B cell (primary cell): ENCODE measurements around the gene NKX2-2. TPM values are rescaled to one million over a fixed set of nuclear protein-coding genes. Genes with fewer than 3 reads are reported as not detected.

Experiments used
- ATAC-seq: fragments of 200-7000 bp; cut with Tn5 transposase; one replicate; pipeline ENCODE4 v1.10.0; 2021; ENCODE audit warnings: low read depth, mild to moderate bottlenecking, moderate number of reproducible peaks, moderate library complexity
- CTCF ChIA-PET: fragments of 350-600 bp; sonication (Branson Sonifier 250); formaldehyde crosslinking; loops from one replicate; lab custom pipeline; 2021; ENCODE audit warnings: antibody characterized with exemption, inconsistent platforms; lab: Charles Lee
- POLR2A ChIA-PET: fragments of 350-600 bp; sonication (Branson Sonifier 250); formaldehyde crosslinking; loops from one replicate; lab custom pipeline; 2021; ENCODE audit warnings: antibody characterized with exemption; lab: Charles Lee
- DNase-seq: peaks from one replicate; pipeline ENCODE4 v3.0.0; 2013
- H2AFZ ChIP-seq: 2 replicates; pipeline ENCODE4 v1.6.1; 2012; ENCODE audit warnings: mild to moderate bottlenecking, low read depth, low read length; ENCODE audit not compliant: insufficient read depth, poor library complexity, severe bottlenecking
- H3K27ac ChIP-seq, 2 donors: 1 replicate in 1 of 2; 2 replicates in 1 of 2; pipeline ENCODE4 v1.5.1; 2012 to 2013; ENCODE audit warnings: low read length in 2 of 2, mild to moderate bottlenecking in 2 of 2, moderate library complexity in 1 of 2
- H3K27me3 ChIP-seq, 4 experiments: fragments of 200-600 bp in 1 of 4; sonication (generic) in 1 of 4; replicated peaks in 1 of 4; 1 replicate in 2 of 4; 2 replicates in 2 of 4; pipeline versions ENCODE4 v1.6.1 to v1.7.0; 2013 to 2016; ENCODE audit warnings: low read length in 3 of 4, mild to moderate bottlenecking in 2 of 4, mixed read lengths in 1 of 4, moderate library complexity in 1 of 4; ENCODE audit not compliant: insufficient read depth in 4 of 4, control insufficient read depth in 3 of 4; ENCODE audit errors: control extremely low read depth in 1 of 4
- H3K36me3 ChIP-seq, 2 experiments: replicated peaks in 1 of 2; 1 replicate in 1 of 2; 2 replicates in 1 of 2; pipeline versions ENCODE4 v1.6.1 to v1.7.1; 2013; ENCODE audit warnings: low read length in 1 of 2; ENCODE audit not compliant: insufficient read depth in 2 of 2, control insufficient read depth in 1 of 2; ENCODE audit errors: control extremely low read depth in 1 of 2, extremely low read depth in 1 of 2
- H3K4me1 ChIP-seq, 2 donors: fragments of 200-600 bp in 1 of 2; sonication (generic) in 1 of 2; 1 replicate in 1 of 2; 2 replicates in 1 of 2; pipeline versions ENCODE4 v1.5.1 to v1.6.1; 2013 to 2017; ENCODE audit warnings: low read length in 2 of 2; ENCODE audit not compliant: control insufficient read depth in 2 of 2, insufficient read depth in 2 of 2
- H3K4me2 ChIP-seq: replicated peaks from 2 replicates; pipeline ENCODE3; 2012; ENCODE audit warnings: mild to moderate bottlenecking, low read depth, low read length; ENCODE audit not compliant: poor library complexity, severe bottlenecking
- H3K4me3 ChIP-seq, 5 experiments: fragments of 200-600 bp in 1 of 5; sonication (generic) in 1 of 5; 1 replicate in 3 of 5; 2 replicates in 2 of 5; pipeline versions ENCODE4 v1.5.1 to v1.7.0; 2011 to 2016; ENCODE audit warnings: low read length in 4 of 5, mild to moderate bottlenecking in 4 of 5, low read depth in 2 of 5, control low read depth in 1 of 5, moderate library complexity in 1 of 5; ENCODE audit not compliant: insufficient read depth in 1 of 5; ENCODE audit errors: control extremely low read depth in 1 of 5, extremely low read depth in 1 of 5
- H3K79me2 ChIP-seq: fragments of 200-600 bp; sonication (generic); one replicate; pipeline ENCODE4 v1.6.0; 2016; ENCODE audit warnings: low read length; ENCODE audit not compliant: control insufficient read depth, insufficient read depth
- H3K9ac ChIP-seq: fragments of 200-600 bp; sonication (generic); 2 replicates; pipeline ENCODE4 v1.6.1; 2017; ENCODE audit warnings: mild to moderate bottlenecking, low read length, moderate library complexity
- H3K9me3 ChIP-seq, 3 donors: one replicate each; pipeline versions ENCODE4 v1.6.1 to v1.7.1; 2013; ENCODE audit warnings: low read length in 2 of 3; ENCODE audit not compliant: control insufficient read depth in 2 of 3, insufficient read depth in 1 of 3; ENCODE audit errors: control extremely low read depth in 1 of 3
- H4K20me1 ChIP-seq: 2 replicates; pipeline ENCODE4 v1.6.0; 2012; ENCODE audit warnings: mild to moderate bottlenecking, low read length; ENCODE audit not compliant: insufficient read depth, control insufficient read depth, poor library complexity, severe bottlenecking
- H3K27ac Mint-ChIP-seq: one replicate; pipeline ENCODE4 v1.8.0; 2021; ENCODE audit warnings: mixed read lengths
- H3K27me3 Mint-ChIP-seq: one replicate; pipeline ENCODE4 v1.8.0; 2021; ENCODE audit warnings: mixed read lengths
- H3K4me1 Mint-ChIP-seq: one replicate; pipeline ENCODE4 v1.8.0; 2021; ENCODE audit warnings: mixed read lengths
- H3K4me3 Mint-ChIP-seq: one replicate; pipeline ENCODE4 v1.8.0; 2021; ENCODE audit warnings: mixed read lengths
- H3K9me3 Mint-ChIP-seq: one replicate; pipeline ENCODE4 v1.8.0; 2022; ENCODE audit warnings: mixed read lengths; ENCODE audit not compliant: insufficient read depth
- EZH2 ChIP-seq: IDR thresholded peaks from 2 replicates; pipeline ENCODE4 v1.6.1; 2012; ENCODE audit warnings: borderline replicate concordance, low read depth, mild to moderate bottlenecking, moderate library complexity, low read length; ENCODE audit not compliant: insufficient read depth, poor library complexity, severe bottlenecking
- WGBS: methylation state at CpG from one replicate; pipeline ENCODE4 v1.1.5; 2013; ENCODE audit warnings: missing lambda C conversion rate; ENCODE audit not compliant: insufficient coverage; 5-methylcytosine and 5-hydroxymethylcytosine counted together
- intact Hi-C: fragments of 100-400 bp; cut with micrococcal nuclease; formaldehyde crosslinking; loops from one replicate; pipeline ENCODE4 v1.10.0; 2022
- polyA plus RNA-seq: library from polyadenylated mRNA; depleted of rRNA; stranded (reverse); fragments of >200 nt; gene quantifications from 2 replicates; pipeline ENCODE4 v1.2.3, GENCODE V29; 2012
- total RNA-seq, 2 donors: library from RNA; stranded (reverse); fragments of 120-200 nt in 1 of 2; gene quantifications; 1 replicate in 1 of 2; 2 replicates in 1 of 2; pipeline versions ENCODE4 v1.2.3 to v1.2.4, GENCODE V29; 2013 to 2022
- TF ChIP-seq, protein P1 (sequence below): fragments of 200-600 bp; IDR thresholded peaks from one replicate; pipeline ENCODE4 v1.8.0; 2022; ENCODE audit warnings: antibody characterized with exemption, mild to moderate bottlenecking

NKX2-2 gene
- total and polyA plus RNA-seq, 2 donors (not counting 1 experiment from before 2014, with no cell fraction given) = not detected

DNA sequence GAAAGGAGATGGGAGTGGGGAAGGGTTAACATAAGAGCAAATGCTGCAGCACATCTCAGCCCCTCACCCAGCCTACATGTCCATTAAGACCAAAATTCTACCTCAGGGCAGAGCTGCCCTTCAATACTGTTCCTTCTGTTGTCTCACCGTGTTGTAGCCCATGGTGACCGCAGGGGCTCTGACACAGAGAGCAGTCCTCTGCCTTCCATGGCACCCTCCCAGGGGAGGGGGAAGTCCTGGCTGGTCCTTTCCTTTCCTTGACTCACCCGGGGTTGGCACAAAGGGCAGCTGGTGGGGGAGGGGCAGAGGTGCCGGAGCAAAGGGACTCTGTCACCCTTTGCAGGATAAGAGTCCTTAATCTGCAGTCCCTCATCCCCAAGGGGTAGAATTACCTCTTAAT, 15.2 kb downstream of the NKX2-2 start:
- DNase-seq = no peak
- Histone ChIP-seq H2AFZ (no peak overlapping the region), H3K4me2 (no peak overlapping the region), H3K36me3 (no peaks in the 10 kb centered on the region), H3K27me3 (peaks cover 0 to 13% (median 3%) of the 10 kb centered on the region in 4 experiments), H3K9me3 (no peaks in the 10 kb centered on the region), H4K20me1 (no peaks in the 10 kb centered on the region), H3K4me1 (no peaks in the 10 kb centered on the region), H3K79me2 (no peaks in the 10 kb centered on the region), H3K27ac (no peak overlapping the region), H3K4me3 (no peak overlapping the region), H3K9ac (no peak overlapping the region)
- intact Hi-C loops = no loop called here
- Mint-ChIP-seq H3K9me3 (no peaks in the 10 kb centered on the region), H3K27me3 (peaks cover 36% of the 10 kb centered on the region), H3K4me3 (no peak overlapping the region), H3K4me1 (no peaks in the 10 kb centered on the region), H3K27ac (no peak overlapping the region)
- 100% methylated on average over 1 of the region's 4 CpGs for WGBS
- ATAC-seq = no peak
- no peak for TF ChIP-seq EZH2
- TF ChIP-seq, protein P1, sequence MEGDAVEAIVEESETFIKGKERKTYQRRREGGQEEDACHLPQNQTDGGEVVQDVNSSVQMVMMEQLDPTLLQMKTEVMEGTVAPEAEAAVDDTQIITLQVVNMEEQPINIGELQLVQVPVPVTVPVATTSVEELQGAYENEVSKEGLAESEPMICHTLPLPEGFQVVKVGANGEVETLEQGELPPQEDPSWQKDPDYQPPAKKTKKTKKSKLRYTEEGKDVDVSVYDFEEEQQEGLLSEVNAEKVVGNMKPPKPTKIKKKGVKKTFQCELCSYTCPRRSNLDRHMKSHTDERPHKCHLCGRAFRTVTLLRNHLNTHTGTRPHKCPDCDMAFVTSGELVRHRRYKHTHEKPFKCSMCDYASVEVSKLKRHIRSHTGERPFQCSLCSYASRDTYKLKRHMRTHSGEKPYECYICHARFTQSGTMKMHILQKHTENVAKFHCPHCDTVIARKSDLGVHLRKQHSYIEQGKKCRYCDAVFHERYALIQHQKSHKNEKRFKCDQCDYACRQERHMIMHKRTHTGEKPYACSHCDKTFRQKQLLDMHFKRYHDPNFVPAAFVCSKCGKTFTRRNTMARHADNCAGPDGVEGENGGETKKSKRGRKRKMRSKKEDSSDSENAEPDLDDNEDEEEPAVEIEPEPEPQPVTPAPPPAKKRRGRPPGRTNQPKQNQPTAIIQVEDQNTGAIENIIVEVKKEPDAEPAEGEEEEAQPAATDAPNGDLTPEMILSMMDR = no peak
- POLR2A ChIA-PET = no interaction called here
- CTCF ChIA-PET = interaction anchor here (2.1 kb wide), 1 partner anchor 639 kb away, joined by 5 read pairs; no protein-coding TSS in a partner anchor

GRCh38 chr20:21498195-21498594, 15.7 kb downstream of the NKX2-2 start:
- no peak overlapping the region for H2AFZ ChIP-seq
- H3K27me3 ChIP-seq = peaks cover 0 to 13% (median 3%) of the 10 kb centered on the region in 4 experiments
- no peaks in the 10 kb centered on the region for H3K4me1 ChIP-seq
- no peak for ATAC-seq
- Mint-ChIP-seq H3K27me3 (peaks cover 34% of the 10 kb centered on the region), H3K4me3 (no peak overlapping the region), H3K4me1 (no peaks in the 10 kb centered on the region), H3K27ac (no peak overlapping the region), H3K9me3 (no peaks in the 10 kb centered on the region)
- 76% methylated on average over 3 of the region's 6 CpGs for WGBS
- POLR2A ChIA-PET = no interaction called here
- no peak for DNase-seq
- H3K9me3 ChIP-seq = no peaks in the 10 kb centered on the region
- intact Hi-C loops = no loop called here
- no peak overlapping the region for H3K9ac ChIP-seq
- no peak overlapping the region for H3K4me2 ChIP-seq
- CTCF ChIA-PET = no interaction called here
- no peaks in the 10 kb centered on the region for H4K20me1 ChIP-seq
- H3K4me3 ChIP-seq = no peak overlapping the region
- H3K27ac ChIP-seq = no peak overlapping the region
- no peak for TF ChIP-seq EZH2
- TF ChIP-seq, protein P1 = no peak
- H3K36me3 ChIP-seq = no peaks in the 10 kb centered on the region
- H3K79me2 ChIP-seq = no peaks in the 10 kb centered on the region
